ENCODE data around the gene ZC2HC1C. TPM values are rescaled to one million over a fixed set of nuclear protein-coding genes. Genes with fewer than 3 reads are reported as not detected.

Gene ZC2HC1C
- total and polyA plus RNA-seq, 2 of the 13 experiments (the other 11 are each of a cell fraction or from before 2014, with no cell fraction given): 3.3 to 3.5 TPM

GRCh38 chr14:75109877-75110276 lies 40.4 kb downstream of the ZC2HC1C start:
- Histone ChIP-seq H3K4me3 (replicated peaks in 1 of 3; ENCODE audit: insufficient read depth in 1 of 3, low read depth in 2 of 3, low read length in 3 of 3) (no peak overlapping the region), H4K20me1 (ENCODE audit: insufficient read depth, low read length) (no peaks in the 10 kb centered on the region), H2AFZ (ENCODE audit: low read length) (no peak overlapping the region), H3K27me3 (ENCODE audit: control insufficient read depth in 1 of 2, insufficient read depth in 2 of 2, low read length in 2 of 2) (no peaks in the 10 kb centered on the region), H3K27ac (ENCODE audit: extremely low read length, insufficient read depth, low read length) (no peak overlapping the region), H3K36me3 (replicated peaks in 1 of 2; ENCODE audit: control insufficient read depth in 1 of 2, insufficient read depth in 2 of 2, low read length in 2 of 2) (peaks cover 21 to 53% of the 10 kb centered on the region in 2 experiments), H3K9ac (ENCODE audit: insufficient read depth, low read depth, low read length) (no peak overlapping the region), H3K4me2 (ENCODE audit: low read depth, low read length) (no peak overlapping the region), H3K9me3 (ENCODE audit: low read length) (no peaks in the 10 kb centered on the region), H3K4me1 (ENCODE audit: insufficient read depth, low read length) (no peaks in the 10 kb centered on the region), H3K79me2 (ENCODE audit: insufficient read depth, low read length) (no peaks in the 10 kb centered on the region)
- ATAC-seq (no peak), DNase-seq (ENCODE audit: low spot score) (no peak), FAIRE-seq (no peak)
- BruUV-seq (replicated peaks): no TSS peak
- 91% methylated on average over 2 of the region's 2 CpGs for WGBS (ENCODE audit: low lambda C conversion rate)
- POLR2A ChIA-PET: no interaction called here
- no peak for TF ChIP-seq NR1H2 (CRISPR knock-in tag; IDR thresholded peaks at IDR 0.05; ENCODE audit: borderline replicate concordance, low read depth)
- no peak for TF ChIP-seq KDM1A (CRISPR knock-in tag; IDR thresholded peaks at IDR 0.05)
- no peak for TF ChIP-seq ELF3 (CRISPR knock-in tag; IDR thresholded peaks at IDR 0.05)
- TF ChIP-seq KLF9 (CRISPR knock-in tag; IDR thresholded peaks at IDR 0.05; ENCODE audit: low read depth): no peak
- TF ChIP-seq SMC3 (IDR thresholded peaks at IDR 0.05; ENCODE audit: low read length): no peak
- TF ChIP-seq CHD4 (IDR thresholded peaks at IDR 0.05; ENCODE audit: borderline replicate concordance, low read length): no peak
- no peak for TF ChIP-seq ATRX (CRISPR knock-in tag; IDR thresholded peaks at IDR 0.05; ENCODE audit: borderline replicate concordance)
- no peak for TF ChIP-seq ATF7-NPFF (CRISPR knock-in tag; IDR thresholded peaks at IDR 0.05; ENCODE audit: low read depth)
- no peak for TF ChIP-seq RBM39 (IDR thresholded peaks at IDR 0.05; ENCODE audit: low read depth, low read length, poor library complexity, severe bottlenecking)
- no peak for TF ChIP-seq MAFG (CRISPR knock-in tag; IDR thresholded peaks at IDR 0.05)
- TF ChIP-seq ZNF546 (CRISPR knock-in tag; conservative IDR thresholded peaks at IDR 0.05): no peak
- TF ChIP-seq SRF (IDR thresholded peaks at IDR 0.05; ENCODE audit: low read depth, low read length): no peak
- no peak for TF ChIP-seq ZUFSP (CRISPR knock-in tag; IDR thresholded peaks at IDR 0.05; ENCODE audit: borderline replicate concordance)
- no peak for TF ChIP-seq ZNF562 (CRISPR knock-in tag; IDR thresholded peaks at IDR 0.05; ENCODE audit: borderline replicate concordance)
- no peak for TF ChIP-seq THRA (CRISPR knock-in tag; IDR thresholded peaks at IDR 0.05; ENCODE audit: borderline replicate concordance)
- TF ChIP-seq SRY (CRISPR knock-in tag; IDR thresholded peaks at IDR 0.05): no peak
- no peak for TF ChIP-seq KDM4B (CRISPR knock-in tag; IDR thresholded peaks at IDR 0.05)
- intact Hi-C loops (cut with micrococcal nuclease; ENCODE audit: unreplicated experiment) (no loop called here), in situ Hi-C loops (cut with HindIII; ENCODE audit: extremely low pct_ligation_motif_present, low pct_unique_long_range_greater_than_20kb) (no loop called here)
- CTCF ChIA-PET (ENCODE audit: low intra/inter-chr PET ratio, low total read pairs): no interaction called here
